ENCODE measurements around the gene CDX1.

Gene CDX1

DNA sequence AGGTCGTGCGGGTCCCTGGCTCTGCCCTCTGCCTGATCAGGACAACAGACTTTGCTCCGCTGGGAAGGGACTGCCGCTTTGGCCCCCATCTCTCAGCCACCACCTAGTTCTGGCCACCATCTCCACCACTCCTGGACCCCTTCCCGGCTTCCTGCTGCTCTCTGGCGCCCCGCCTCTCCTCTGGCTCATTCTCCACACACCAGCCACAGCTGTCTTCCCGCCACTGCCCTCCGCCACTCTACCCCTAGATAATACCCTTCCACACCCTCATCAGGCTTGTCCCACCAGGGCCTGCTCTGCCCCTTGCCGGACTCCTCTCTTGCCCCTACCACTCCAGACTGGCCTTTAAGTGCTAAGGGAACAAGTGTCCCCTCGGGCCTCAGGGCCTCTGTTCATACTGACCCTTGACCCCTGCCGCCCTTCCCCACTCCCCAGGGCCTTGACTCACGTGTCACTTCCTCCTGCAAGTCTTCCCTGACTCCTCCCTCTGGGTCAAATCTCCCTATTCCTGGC, 3.0 kb upstream of the CDX1 start:
- peak in 1 of 14 donors; percentile 8 for DNase-seq

- no peak for DNase-seq
These were observed 2.2 kb upstream of the CDX1 start for GRCh38 chr5:150164211-150164980.

DNA sequence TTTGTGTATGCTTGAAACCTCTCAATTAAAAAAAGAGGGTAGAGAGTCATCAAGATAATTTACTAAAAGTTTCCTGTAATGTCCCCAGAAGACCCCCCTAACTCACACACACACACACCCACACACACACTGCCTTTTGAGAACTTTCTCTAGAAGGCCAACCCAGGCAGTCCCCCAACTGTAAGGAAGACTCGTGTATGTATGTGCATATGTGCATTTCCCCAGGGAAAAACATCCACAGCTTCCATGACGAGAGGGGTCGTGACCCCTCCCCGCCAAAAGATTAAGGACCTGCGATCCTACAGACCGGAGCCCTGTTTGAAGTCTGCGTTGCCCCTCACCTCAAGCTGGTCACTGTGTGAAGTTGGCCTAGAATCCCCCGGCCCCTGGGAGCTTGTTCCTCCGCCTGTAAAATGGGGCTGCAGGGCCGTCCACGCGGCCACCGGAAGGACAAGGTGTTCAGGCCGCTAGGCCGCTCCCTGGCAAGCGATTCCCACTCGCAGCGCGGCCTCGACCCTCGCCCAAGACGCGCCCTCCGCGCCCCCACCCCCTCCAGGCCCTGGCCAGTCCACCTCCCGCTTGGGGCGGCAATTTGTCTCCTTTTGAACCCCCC, 435 bp upstream of the CDX1 start:
- DNase-seq = no peak

DNA sequence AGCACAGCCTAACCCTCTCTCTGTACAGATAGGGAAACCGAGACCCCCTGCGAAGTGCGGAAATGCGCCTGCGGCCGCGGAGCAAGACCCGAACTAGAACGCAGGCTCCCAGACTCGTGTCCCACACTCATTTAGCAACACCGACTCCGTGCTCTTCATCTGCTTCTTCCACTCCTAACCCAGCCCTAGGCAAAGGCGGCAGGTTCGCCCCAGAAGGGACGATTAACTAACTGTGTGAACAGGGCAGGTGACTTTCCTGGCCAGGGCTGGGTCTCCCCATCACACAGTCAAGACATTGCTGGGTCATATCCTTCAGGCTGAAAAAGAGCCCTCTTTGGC, 903 bp downstream of the CDX1 start:
- no peak for DNase-seq

- DNase-seq = no peak
These were observed 1.3 kb downstream of the CDX1 start for GRCh38 chr5:150167908-150168307.

DNA sequence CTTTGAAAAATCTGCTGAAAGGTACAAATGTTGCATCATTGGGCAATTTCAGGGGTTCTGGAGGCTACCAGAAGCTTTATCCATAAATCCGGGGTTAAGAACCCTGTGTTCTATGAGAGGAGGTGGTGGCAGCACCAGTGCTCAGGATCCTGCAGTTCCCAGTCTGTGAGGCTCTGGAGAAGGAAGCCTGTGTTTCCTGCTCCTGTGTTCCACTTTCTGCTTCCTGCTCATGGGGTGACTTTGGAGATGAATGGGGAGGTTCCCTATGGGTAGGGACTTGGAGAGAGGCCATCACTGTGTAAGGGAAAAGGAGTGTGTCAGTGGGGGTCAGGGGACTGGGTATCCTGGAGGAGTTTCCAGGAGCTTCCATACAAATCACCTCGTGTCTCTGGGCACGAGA, 2.3 kb downstream of the CDX1 start:
- peak in 1 of 14 donors; percentile 27 for DNase-seq

DNA sequence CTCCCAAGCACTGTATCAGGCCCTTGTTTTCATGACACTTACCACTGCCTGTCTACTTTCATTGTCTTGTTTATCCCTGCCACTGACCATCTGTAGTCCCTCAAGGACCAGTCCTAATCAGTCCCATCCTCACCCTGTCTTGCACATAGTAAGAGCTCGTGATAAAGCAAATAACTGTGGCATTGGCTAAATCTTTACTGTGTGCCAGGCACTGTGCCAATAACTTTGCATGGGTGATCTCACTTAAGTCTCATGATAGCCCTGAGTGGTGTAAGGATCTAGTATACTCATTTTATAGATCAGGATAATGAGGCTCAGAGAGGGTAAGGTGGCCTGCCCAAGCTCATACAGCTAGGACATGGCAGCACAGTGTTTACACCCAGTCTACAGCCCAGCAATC, 5.6 kb downstream of the CDX1 start:
- DNase-seq = no peak

DNA sequence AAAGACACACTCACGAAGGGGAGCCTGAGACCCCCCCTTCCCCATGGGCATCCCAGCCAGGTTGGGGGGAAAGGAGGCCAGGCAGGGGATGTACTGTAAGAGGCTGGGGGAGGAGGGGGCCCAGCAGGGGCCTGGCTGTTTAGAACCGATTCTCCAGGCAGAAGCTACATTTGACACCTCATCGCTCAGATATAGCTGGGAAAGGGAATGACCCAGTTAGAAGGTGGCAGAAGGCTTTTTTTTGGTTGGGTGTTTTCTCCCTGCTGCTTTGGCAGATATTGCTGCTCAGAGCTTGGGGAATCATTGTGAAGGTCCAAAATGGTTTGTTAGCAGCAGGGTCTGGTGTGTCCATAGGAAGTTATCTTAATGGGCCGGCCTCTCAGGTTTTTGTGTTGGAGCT, 6.0 kb downstream of the CDX1 start:
- DNase-seq = peak in 1 of 14 donors; percentile 92

DNA sequence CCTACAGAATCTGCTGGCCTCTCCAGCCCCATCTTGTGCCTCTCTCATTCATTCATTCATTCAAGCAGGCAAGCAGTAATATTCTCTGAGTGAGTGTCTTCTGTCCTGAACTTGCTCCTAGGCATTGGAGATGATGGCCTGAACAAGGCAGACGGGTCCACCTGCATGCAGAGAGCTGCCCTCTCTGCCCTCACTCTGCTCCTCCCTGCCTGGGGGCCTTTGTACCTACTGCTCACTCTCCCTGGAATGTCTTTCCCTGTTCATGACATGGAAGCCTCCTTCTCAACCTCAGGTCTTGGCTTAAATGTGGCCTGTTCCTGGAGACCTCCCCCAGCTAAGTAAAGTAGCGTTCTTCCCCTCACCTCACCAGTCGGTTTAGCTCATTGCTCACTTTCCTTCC, 6.6 kb downstream of the CDX1 start:
- no peak for DNase-seq

DNA sequence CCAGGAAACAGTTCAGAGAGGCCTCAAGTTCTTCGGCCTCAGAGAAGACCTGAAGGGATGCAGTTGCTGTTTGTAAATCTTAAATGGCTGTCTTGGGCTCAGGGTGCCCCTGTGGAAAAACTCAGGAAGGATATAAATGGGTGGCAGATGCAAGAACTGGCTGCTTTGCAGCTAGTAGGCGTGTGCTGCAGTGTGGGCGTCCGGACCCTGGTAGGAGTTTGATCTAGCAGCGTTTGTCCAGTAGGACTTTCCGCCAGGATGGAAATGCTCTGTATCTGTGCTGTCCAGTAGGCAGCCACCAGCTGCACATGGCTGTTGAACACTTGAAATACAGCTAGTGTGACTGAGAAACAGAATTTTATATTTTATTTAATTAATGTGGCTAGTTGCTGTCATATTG, 7.7 kb downstream of the CDX1 start:
- no peak for DNase-seq

DNA sequence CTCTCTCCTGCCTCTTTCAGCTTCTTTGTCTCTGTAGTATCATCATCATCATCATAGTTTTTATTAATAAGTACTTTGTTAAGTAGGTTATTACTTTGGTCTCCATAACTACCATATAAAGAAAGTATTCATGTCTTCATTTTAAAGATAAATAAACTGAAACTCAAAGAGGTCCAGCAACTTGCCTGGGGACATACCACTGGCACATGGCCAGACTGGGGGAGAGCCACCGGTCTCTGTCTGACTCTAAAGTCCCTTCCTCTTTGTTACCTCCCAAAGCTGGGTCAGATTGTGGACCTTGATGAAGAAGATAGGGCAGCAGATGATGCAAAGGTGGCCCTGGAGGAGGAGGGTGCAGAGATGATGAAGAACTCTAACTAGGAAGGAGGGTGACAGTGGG, 8.5 kb downstream of the CDX1 start:
- no peak for DNase-seq

DNA sequence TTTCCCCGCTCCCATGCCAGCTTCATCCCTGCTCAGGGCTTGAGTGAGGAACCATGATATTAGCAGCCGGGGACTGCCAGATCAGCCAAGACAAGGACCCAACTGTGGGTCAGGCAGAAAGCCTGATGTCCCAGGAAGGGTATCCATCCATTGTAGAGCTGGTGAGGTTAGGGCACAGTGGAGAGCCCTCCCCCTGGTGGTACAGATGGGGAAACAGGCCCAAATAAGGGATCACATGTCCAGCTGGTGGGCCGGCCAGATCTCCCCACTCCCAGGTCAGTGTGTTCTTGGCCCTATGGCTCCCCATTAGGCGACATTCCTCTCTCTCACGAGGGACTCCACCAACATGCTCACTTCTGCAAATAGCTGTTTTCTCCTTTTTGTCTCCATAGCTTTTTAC, 9.0 kb downstream of the CDX1 start:
- no peak for DNase-seq

- no peak for DNase-seq
These were observed 10.3 kb downstream of the CDX1 start for GRCh38 chr5:150176745-150177477.

DNA sequence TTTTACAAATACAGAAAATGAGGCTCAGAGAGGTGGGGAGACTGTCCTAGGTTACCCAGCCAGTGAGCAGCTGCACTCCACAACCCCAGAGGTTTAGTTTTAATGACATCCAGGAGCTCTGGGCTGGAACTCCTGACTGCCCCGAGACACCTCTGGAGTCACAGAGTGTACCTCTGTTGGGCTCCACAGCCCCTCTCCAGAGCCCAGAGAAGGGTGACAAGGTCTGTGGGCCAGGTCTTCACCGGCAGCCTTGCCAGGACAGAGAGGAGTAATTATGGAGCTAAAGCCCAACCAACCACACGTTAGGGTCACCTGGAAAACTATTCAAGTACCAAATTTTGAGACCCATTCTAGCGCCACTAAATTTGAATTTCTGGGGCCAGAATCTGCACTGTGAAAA, 11.1 kb downstream of the CDX1 start:
- no peak for DNase-seq

- DNase-seq = no peak
These were observed 11.7 kb downstream of the CDX1 start for GRCh38 chr5:150178262-150178661.

- DNase-seq = peak in 1 of 14 donors; percentile 30
These were observed 12.5 kb downstream of the CDX1 start for GRCh38 chr5:150179019-150179620.

GRCh38 chr5:150180241-150181026, 13.9 kb downstream of the CDX1 start:
- peak in 12 of 14 donors; percentile 26 to 89 (median 77) for DNase-seq

DNA sequence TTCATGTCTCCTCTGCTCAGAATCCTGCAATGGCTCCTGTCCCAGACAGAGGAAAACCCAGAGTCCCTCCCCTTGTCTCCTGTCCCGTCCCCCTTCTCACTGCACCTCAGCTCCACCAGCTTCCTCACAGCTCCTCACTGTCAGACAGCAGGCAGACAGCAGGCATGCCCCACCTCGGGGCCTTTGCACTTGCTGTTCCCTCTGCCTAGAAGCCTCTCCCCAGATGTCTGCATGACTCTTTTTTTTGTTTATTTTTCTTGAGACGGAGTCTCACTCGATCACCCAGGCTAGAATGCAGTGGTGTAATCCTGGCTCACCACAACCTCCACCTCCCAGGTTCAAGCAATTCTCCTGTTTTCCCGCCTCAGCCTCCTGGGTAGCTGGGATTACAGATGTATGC, 14.4 kb downstream of the CDX1 start:
- no peak for DNase-seq

GRCh38 chr5:150181766-150182545, 15.4 kb downstream of the CDX1 start:
- DNase-seq = peak in 1 of 14 donors; percentile 22

DNA sequence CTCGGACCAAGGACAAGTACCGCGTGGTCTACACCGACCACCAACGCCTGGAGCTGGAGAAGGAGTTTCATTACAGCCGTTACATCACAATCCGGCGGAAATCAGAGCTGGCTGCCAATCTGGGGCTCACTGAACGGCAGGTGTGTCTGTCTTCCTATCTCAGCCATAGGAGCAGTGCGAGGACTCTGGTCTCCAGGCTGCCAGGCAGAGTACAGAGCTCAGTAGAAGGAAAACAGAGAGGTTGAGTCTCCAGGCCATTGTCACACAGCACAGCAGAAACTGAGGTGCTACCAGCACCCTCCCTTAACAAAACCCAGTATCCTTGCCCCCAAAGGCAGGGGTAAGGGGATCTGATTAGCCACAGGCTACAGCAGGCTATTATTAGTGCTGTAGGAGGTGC, 16.2 kb downstream of the CDX1 start:
- DNase-seq = no peak

GRCh38 chr5:150183436-150183835, 16.9 kb downstream of the CDX1 start:
- DNase-seq = no peak

Data from C1 segment of cervical spinal cord (tissue), 14 donors.